Measurements from ENCODE around the gene NDRG2.

NDRG2 gene

DNA sequence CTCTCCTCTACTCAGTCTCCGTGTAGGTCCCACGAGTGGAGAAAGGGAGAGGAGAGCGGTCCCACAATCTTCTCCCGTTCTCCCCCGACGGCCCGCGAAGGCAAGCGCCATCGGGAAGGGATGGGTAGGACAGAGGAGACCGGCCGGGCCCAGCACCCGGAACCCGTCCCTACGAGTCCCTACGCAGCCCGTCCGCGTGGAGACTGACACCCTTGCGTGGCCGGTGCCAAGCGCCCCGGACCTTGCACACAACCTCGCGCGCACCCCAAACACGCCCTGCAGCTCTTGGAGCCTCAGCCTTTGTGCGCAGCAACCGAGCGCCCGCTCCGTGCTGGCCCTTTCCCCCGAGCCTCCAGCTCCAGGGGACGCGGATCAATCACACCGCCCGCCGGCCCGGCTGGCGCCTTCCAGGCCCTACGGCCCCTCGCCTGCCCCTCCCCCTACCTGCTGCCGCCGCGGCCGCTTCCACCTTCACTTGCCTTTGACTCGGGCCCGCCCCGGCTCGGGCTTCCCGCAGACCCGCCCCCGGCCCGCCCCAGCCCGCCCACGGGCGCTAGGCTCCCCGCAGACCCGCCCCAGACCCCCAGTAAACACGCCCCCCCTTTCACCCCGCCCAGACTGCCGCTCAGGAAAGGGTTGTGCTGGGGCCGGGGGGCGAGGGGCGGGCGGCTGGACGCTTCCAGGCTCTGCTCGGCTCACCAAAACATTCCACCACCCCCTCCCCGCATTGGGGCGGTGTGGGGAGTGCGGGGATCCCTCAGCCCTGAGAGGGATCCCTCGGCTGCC, at the start of gene NDRG2:
Gene NDRG2 (minus strand): TSS at position 477 of the 786 bp plus-strand sequence. CDS start 1,746 bp downstream, outside the sequence.
- peak; percentile 87 for DNase-seq

DNA sequence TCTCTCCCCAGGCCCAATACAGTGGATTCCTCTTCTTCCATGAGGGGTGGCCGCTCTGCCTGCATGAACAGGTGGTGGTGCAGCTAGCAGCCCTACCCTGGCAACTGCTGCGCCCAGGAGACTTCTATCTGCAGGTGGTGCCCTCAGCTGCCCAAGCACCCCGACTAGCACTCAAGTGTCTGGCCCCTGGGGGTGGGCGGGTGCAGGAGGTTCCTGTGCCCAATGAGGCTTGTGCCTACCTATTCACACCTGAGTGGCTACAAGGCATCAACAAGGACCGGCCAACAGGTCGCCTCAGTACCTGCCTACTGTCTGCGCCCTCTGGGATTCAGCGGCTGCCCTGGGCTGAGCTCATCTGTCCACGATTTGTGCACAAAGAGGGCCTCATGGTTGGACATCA, 49.1 kb upstream of the NDRG2 start:
- DNase-seq: no peak

DNA sequence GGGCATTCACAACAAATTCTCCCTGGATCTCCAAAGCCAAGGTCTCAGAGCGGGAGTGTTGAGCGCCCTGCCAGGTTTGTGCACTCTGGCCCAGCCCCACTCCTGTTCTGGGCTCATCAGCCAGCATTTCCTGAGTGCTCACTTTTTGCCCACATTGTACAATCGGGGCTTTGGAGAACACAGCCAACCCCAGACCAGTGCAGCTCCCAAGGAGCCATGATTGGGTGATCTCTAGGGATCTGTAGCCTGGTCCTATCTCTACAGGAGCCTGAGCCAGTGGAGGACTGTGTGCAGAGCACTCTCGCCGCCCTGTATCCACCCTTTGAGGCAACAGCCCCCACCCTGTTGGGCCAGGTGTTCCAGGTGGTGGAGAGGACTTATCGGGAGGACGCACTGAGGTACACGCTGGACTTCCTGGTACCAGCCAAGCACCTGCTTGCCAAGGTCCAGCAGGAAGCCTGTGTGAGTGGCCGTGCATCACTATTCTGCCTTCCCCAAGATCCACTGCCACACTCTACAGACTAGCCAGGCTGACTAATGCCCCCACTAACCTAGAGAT, 48.0 kb upstream of the NDRG2 start:
- no peak for DNase-seq

DNA sequence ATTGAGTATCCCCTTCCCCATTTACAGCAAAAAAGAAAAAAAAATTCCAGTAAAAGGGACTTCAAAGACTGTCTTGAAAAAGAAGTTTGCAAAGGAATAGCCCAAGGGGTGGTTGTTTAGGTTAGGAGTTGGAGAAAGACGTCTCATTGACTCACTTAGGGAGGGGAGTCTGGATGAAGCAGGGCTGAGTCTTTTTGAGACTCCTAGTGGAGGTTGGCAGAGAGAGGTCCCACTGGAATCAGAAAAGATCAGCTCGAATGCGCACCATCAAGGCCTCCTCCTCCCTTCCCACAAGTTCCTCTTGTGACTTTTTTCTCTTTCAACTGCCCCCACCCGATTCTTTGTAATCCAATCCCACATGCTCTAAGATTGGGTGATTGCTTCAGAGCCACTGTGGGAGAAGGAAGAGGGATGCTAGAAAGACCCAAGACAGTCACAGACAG, 47.2 kb upstream of the NDRG2 start:
- DNase-seq: peak; percentile 59

DNA sequence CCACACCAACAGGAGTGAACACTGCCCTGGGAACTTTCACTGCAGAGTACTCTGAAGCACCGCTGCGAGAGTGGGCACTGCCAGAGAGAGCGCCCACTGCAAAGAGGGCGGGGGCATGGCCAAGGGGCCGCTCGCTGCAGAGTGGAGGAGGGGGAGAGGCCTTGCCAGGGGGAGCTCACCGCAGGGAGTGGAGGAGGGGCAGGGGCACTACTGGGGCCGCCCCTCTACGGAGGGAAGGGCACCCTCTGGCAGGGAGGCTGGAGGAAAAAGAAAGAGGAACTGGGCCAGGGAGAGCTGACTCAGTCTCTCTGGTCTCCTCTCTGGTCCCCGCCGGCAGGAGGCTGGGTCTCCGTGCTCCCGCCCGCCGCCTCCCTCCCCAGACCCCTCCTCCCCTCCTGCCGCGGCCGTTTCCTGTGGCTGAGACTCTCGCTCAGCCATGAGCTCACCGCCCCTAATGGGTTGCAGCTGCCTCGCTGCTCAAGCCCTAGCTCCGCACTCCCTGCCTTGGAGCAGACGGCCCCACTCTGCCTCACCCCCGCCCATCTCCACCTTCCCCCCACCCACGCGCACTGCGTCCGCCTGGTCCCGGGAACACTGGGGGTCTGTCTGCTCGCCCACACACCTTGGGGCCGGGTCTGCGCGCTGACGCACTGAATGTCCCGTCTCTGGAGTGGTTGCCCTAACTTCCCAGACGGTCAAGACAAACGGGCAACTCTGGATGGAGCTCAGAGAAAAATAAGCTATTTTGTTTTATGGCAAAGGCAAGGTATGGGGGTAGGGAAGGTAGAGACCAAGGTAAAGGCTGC, 46.6 kb upstream of the NDRG2 start:
- DNase-seq: peak; percentile 96

DNA sequence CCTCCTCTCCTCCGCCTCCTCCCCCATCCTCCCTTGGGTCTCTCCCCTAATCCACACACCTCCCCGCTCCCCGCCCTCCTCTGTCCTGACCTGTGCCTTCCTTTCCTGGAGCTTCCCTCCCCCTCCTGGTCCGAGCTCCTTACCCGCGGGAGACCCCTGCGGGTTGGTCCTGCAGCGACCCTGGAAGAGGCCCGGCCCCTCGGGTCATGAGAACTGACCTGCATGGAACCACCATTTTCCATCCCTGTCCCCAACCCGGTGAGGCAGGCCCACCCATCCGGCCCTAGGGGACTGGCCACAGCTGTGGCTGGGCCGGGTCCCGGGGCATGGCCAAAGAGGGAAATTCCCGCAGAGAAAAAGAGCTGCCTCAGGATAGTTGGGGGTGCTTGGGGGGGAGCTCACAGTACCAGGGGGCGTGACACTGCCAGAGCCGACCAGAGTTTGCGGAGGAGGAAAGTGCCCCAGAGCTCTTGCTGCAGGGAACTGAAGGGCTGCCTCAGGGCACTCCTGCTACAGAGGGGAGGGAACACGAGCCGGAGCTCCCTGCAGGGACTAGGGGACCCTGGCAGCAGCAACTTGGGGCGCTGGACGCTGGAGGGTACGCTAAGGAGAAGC, 45.9 kb upstream of the NDRG2 start:
- DNase-seq: peak; percentile 77

DNA sequence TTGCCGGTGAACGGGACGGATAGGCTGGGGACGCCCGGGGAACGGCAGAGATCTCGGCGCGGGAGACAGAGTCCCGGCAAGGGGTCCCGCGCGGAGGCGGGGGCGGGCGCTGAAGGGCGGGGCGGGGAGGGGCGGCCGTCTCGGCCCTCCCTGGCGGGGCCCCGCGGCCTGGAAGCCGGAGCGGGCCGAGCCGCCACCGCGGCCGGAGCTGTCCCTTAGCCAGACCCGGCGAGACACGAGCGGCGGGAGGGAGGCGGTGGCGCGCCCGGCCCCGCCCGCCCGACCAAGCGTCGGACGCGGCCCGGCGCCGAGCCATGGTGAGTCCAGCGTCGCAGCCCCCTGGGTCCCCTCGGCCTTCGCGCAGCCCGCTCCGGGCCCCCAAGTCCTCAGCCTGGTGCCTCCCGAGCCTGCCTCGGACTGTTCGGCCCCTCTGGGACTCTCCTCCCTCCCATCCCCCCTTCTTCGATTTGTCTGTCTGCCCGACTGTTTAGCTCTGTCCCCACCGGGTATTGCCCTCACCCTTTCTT, 45.3 kb upstream of the NDRG2 start, which contains the start of gene ARHGEF40:
Gene ARHGEF40 (plus strand): TSS at position 222 of the 527 bp plus-strand sequence. CDS start 93 bp downstream, at position 315.
- no peak for DNase-seq

DNA sequence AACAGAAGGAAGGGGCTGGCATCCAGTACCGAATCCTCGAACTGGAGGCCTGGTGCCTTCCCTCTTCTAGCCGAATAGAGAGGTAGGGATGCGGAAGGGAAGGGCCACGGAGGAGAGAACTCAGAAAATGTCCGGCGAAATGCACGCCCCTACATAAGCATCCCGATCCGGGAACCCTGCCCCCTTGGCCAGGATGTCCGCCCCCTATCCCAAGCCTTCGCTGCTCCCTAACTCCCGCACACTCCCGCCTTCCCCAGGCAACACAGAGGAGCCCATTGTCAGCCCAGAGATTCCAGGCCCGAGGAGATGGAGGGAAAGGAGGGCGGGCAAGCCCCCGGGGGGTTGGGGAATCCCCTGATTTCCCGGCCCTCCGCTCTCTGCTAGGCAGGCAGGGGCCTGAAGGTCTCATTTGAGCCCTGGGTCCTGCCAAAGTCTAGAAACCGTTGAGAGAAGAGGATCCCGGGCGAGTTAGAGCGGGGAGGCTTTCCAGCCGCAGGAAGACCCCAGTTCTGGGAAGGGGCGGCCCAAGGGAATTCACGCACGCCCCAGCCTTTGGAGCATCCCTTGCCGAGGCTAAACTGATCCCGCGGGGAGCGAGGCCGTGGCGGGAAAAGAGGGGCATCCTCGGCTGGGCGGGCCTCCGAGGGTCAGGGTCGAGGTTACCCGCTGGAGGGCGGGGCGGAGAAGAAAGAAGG, 44.7 kb upstream of the NDRG2 start:
- DNase-seq: peak; percentile 89

DNA sequence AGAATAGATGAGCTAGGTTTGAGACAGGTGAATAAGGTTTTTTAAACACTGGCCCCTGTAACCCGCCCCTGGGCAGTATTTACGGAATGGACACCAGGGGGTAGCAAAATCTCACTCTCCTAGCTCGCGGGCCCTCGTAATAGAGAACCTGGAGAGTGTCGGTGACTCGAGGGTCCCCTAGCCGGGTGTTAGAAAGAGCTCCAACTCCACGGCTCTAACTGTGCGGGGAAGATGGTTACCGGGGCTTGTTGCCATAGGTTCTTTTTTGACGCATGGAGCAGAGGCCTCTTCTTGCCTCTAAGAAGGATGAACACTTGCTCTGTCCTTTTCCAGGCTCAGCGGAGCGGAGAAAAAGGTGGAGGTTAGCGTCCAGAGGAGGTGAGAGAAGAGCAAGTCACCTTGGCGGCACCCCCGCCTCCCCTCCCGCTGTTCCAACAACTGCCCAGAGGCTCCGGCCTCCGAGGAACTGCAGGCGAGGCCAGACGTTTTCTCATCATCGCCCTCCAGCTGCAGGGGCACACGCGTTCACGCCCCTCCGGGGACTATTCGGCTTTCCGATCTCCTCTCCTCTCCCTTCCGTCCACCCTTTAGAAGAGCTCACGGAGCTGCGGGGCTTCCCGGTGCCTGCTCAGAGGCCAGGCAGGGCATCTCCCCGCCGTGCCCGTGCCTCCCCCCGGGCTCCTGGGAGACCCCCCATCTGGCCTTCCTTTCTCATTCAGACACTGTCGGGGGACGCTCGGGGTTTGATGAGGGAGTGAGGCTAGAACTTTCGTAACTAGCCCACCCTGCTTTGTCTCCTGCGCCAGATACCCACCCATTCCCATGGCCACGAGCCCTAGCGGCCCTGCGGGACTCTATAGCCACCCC, 43.9 kb upstream of the NDRG2 start:
- DNase-seq: peak; percentile 73

DNA sequence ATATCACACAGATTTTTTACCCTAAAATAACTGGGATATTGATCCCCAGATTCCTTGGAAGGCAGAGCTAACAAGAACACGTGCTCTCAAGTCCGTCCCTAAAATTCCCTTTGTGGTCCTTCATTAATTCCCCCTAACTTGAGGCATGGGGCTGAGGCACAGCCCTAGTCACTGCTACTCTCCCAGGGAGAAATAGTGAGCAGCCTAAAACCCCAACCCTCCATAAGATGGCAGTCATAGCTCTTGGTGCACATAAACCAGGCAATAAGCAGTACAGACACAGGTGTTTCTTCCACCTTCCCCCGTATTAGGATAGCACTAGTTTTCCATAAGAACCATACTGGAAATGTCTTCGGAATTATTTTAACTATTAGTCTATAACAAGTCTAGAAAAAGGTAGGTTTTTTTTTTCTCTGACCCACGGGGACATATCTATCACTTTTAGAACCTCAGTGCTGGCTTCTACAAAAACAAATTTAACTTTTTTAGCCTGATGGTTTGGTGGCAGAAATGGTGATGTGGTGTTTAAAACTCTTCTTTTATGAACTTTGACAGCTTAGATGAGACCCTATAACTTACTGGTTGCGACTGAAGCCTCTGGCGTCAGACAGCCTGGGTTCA, 42.1 kb upstream of the NDRG2 start:
- no peak for DNase-seq

DNA sequence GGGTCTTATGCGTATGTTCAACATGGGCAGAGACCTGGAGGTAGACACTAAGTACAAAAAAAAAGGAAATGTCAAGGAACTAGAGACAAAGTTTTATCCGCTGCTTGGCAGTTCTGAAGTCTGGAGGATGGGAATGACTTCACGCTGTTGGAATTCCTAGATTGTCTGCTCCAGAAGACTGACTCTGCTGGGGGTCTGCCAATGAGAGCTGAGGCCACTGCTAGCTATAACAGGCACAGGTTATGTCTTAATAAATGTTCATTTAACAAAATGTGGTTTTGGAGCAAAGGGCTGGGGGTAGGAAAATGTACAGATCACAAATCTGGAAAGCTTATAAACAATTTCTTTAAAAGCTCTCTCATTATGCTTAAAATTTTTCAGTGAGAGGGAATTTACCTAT, 38.6 kb upstream of the NDRG2 start:
- peak; percentile 36 for DNase-seq

DNA sequence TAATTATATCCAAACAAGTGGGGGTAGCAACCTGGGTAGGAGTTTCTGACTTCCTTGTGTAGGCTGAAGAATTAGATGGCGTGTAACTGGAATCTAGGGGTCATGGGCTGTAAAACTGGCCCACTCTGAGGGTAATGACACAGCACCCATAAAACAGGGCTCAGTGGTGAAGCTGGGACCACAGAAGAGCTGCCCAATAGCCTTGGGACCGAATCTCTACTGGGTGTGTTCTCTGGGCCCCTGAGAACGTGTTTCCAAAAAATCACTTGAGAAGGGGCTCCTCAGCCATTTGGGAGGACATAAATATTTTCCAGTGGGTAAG, 36.4 kb upstream of the NDRG2 start:
- no peak for DNase-seq

DNA sequence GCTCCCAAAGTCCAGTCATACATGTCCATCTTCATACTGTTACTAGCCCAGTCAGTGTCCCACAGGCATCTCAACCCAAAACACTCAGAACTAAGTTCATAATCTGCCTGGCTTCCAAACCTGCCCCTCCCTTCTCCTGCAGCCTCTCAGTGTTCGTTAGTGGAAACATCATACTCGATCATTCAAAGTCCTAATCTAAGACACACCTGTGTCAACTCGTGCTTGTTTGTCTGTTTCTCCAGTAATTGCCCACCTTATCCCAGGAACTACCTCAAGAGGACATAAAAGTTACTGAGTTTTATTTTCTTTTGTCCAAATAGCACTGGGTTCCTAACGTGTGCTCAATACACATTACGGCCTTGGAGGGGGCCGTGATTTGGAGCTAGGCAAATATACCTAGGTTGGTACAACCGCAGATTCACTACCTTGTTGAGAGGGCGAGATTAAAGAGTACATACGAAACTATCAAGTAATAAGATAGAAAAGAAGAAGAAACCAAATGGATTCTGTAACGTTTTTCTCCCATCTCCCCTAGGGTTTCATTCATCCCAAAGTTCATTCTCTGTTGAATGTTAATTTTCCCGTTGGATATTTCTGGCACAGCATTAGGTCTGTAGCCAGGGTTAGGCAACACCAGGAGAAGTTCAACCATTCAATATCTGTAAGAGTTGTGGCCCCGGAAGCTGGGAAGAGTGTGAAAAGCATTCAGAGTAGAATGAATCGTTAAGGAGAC, 35.9 kb upstream of the NDRG2 start:
- DNase-seq: no peak

DNA sequence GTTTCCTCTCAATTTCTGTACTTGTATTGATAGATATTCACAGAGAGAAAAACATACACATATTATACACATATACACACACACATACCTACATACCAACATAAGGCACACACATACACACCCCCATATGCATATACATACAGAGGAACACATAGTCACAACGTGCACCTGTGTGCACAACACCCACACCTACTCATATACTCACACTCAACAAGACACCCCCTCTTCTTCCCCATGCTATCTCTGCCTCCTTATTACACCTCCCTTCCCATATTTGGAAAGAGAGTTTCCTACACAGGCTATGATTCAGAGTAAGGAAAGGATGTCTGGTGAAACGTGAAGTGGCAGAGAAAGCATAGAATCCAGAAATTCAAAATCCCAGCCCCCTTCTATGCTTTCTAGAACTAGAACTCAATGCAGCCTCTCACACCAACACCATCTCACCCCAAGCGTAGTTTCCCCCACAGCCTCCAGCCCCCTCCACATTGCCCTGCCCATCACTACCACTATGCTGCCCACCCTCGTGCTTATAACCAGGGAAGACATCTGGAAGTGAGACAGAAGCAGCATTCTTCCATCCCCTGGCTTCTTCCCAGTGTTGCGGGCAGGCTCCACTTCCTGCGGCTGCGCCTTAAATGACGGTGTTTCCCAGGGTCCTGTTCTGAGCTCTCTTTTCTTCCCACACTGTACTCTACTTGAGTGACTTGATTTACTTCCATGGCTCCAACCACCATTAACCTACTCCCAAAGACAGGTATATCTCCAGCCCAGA, 35.2 kb upstream of the NDRG2 start:
- peak; percentile 47 for DNase-seq

DNA sequence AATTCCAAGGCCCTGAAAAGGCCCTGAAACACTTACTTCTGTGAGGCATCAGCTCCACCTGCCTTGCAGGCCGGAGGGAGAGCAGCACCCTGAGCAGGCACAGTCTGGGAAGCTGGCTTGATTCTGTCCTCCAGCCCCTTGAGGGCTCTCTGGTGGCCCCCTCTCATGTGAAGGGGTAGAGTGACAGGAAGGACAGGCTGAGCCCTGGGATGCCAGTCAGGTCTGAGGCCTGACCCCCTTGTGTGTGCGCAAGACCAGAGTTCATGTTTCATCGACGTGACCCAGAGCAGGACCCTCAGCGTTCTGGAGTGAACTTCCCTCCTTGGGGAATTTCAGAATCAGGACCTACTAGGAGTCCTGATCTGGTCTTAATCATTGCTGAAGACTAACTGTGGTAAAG, 34.0 kb upstream of the NDRG2 start:
- no peak for DNase-seq

DNA sequence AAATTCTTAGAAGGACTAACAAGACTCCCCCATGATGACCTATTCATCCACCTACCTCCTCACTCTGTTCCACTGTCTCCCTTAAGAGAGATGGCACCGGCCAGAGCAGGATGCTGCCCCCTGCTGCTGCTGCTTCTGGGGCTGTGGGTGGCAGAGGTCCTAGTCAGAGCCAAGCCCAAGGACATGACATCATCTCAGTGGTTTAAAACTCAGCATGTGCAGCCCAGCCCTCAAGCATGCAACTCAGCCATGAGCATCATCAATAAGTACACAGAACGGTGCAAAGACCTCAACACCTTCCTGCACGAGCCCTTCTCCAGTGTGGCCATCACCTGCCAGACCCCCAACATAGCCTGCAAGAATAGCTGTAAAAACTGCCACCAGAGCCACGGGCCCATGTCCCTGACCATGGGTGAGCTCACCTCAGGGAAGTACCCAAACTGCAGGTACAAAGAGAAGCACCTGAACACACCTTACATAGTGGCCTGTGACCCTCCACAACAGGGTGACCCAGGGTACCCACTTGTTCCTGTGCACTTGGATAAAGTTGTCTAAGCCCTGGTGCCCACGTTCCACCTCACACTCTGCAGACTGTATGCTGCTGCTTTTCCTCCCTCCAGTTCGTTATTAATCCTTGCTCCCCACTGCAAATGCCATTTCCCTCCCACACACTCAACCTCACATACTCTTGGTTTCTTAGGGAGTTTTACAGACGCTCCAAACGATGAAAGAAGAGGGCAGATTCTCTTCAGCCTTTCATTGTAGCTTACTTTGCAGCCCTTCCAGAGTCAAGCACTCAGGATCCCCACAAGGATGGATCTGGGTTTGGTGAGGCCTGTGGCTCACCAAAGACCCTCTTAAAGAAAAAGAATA, 33.2 kb upstream of the NDRG2 start, which contains the start of gene RNASE8:
Gene RNASE8 (plus strand): TSS at position 20 of the 873 bp plus-strand sequence. CDS start 71 bp downstream, at position 91.
- DNase-seq: no peak

DNA sequence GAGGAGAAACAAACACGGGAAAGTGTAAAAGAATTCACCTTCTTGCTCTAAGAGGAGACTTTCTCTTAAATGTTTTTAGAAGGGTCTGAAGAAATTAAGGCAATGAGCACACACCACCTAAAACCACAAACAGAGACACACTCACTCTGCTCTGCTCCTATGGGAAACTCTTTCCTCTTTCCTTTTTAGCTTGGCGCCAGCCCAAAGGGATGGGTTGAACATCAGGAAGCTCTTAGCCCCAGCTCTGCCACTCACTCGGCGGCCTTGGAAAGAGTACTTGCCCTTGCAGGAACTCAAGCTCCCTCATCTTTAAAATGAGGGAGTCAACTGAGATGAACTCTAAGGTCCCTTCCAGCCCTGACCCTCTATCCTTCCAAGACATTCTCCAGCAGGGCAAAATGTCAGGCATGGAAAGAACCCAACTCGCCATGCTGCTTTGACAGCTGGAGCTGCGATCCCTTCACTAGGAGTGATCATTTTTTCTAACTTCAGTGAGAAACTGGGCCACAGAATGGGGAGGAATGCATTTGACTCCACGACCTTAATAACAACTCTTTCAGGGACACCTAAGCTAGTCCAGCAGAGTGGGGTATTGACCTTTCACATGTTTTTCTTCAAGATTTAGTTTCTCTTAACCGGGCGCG, 31.8 kb upstream of the NDRG2 start:
- DNase-seq: no peak

Data from femur (tissue), 1 donor.